Activated CD8-positive, alpha-beta memory T cell treated with anti-CD3 and anti-CD28 coated beads, Interleukin-2, amount 50 U/mL, for 24 hours (primary cell): ENCODE data around the gene GPR183.

ENCODE experiments used
- DNase-seq: peaks from one replicate; pipeline ENCODE4 v3.0.0-alpha.2; 2020; ENCODE audit errors: extremely low read depth

The GPR183 gene

DNA sequence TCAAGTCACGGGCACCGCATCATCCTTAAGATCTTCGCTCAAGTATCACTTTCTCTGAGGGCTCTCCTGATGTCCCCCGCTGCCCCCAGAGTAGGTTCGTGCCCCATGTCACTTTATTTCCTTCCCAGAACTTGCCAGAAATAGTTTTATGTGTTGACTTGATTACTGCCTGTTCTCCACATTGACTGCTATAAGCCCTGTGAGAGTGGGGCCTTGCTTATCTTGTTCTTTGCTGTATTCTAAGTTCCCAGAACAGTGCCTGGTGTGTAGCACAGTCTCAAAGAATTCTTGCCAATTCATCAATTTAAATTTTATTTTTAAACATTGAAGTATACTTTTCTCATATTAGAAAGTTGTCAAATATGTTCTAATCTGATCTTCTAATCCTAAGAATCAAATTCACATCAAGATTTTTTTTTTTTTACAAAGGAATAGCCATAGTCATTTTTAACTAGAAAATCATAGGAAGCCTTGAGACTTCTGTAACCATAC lies 32.1 kb upstream of the GPR183 start:
- no peak for DNase-seq

DNA sequence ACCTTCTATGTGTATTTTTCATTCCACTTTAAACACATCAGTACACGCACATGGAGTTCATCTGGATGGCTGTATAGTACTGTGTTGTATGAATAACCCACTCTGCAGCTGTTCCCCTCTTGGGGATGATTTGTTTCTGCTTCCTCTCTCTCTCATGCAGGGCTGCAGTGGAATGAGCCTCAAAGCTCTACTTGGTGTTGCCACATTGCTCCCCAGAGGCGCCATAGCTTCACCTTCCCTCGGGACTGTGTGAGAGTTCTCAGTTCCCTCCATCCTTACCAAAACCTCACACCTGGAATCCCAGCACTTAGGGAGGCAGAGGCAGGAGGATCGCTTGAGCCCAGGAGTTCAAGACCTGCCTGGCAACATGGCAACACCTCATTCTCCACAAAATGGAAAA lies 28.4 kb upstream of the GPR183 start:
- DNase-seq = no peak

DNA sequence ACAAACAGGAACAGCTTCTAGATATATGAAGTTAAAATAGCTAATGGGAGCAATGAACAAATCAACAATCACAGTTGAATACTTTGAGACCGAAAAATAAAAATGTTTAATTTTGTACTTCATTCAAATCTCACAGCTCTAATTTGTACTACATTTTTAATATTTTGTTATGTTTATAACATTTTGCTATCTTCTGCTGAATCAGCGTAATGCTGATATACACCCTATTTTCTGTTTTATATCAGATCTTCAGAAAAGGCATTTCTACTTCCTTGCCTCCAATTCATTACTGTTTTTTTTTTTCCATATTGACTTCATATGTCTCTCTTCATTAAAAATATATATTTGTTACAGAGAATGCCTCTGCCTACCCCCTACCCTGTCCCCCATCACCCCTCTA lies 27.9 kb upstream of the GPR183 start:
- DNase-seq = no peak

DNA sequence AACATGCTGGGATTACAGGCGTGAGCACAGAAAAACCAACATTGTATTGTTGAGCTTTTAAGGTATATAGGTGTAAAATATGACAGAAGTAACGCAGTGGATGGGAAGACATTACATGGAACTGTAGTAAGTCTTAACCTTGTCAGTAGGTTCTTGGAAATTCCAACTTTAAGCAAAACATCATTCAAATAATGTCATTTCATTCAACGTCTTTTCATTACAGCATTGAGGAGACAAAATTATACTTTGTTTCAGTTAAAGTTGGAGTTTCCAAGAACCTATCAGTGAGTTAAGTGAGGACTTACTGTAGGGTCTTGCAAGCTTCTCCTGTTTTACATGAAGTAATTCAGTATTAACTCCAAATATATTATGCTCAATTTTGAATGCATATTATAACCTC lies 27.0 kb upstream of the GPR183 start:
- no peak for DNase-seq

DNA sequence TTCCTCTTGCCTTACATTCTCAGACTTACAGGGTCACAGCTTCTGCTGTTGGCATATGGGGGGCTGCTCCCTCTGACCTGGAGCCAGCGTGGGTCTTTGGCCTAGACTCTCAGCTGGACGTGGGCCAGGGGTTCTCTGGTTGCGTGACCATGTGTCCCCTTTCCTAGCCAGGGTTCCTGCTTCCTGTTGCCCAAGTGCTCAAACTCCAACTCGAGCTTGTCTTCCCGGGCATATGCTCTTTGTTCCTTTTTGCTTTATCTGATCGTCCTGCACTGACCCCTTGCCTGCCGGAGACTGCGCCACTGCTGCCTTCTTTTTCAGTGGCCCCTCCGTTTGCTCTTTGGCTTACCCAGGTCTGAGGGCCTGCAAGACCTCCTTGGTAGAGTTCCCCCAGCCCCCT lies 25.3 kb upstream of the GPR183 start:
- no peak for DNase-seq

DNA sequence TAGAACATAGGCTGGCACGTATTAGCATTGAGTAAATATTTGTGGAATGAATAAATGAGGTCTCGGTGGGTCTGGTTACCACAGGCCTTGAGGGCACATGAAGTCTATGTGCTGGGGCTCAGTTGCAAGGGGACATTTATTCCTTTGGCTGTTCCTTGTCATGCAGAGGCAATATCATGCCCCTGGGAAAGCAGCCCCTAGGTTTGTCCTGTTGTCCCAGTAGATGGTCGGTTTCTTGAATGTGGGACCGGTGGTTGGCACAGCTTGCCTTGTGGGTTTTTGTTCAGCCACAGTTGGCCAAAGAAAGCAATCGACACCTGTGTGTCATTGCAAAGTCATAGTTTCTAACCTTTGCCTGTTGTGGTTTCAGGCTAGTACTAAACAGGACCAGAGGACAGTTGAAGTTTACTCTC lies 24.7 kb upstream of the GPR183 start:
- no peak for DNase-seq

DNA sequence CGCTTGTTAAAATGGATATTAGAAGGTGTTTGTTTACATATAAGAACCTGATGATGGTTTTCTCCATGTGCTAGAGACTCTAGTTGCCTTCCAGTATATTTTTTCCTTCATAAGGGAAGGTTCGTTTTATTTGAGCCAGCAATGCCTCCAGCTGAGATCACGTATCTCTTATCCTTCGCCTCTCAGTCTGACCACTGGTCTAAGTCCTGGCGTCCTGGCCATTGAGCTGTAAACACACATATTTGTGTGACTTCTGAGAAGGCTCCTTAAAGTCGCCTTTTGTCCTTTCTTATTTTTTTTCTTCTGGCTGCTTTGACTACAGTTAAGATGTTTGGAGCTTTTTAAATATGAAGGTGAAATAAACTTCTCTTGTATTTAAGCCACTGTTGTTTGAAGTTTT lies 23.7 kb upstream of the GPR183 start:
- no peak for DNase-seq

DNA sequence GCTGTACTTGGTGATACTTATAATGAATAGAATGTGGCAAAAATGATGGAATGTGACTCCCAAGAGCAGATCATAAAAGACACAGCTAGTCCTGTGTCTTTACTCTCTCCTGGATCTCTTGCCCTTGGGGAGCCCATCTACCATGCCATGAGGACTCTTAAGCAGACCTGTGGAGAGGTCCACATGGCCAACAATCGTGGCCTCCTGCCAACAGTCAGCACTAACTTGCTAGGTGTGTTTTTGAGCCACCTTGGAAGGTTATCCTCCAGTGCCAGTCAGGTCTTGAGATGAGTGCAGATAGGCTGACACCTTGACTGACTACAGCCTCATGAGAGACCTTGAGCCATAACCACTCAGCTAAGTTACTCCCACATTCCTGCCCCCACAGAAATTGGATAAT lies 22.3 kb upstream of the GPR183 start:
- DNase-seq = no peak

DNA sequence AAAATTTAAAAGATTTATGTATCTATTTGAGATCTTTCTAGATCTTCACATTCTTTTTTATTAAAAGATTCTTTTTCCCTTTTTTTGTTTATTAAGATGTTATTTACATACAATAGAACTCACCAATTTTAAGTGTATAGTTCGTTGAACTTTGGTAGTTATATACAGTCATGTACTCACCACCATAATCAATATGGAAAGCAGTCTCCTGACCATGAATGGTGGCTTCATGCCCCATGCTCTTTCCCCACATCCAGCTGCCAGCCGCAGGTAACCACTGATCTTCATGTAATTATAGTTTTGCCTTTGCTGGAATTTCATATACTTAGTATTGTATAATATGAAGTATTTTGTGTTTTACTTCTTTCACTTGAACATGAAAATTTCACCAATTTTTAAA lies 20.6 kb upstream of the GPR183 start:
- no peak for DNase-seq

DNA sequence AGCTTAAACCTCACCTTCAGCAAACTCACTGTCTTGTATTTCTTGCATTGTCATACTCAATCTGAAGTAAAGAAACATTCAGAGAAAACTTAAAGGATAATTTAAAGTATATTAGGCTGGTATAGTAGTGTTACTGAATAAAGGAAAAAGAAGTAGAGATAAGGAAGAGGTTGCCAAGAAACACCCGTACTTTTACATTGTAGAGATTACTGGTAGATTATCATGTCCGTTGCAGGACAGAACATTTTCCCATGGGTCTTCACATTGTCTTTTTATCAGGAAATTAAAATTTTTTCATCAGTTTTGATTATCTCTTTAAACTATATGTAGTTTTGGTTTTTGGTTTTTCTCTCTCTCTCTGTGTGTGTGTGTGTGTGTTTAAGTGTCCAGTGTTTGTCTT lies 19.9 kb upstream of the GPR183 start:
- no peak for DNase-seq

DNA sequence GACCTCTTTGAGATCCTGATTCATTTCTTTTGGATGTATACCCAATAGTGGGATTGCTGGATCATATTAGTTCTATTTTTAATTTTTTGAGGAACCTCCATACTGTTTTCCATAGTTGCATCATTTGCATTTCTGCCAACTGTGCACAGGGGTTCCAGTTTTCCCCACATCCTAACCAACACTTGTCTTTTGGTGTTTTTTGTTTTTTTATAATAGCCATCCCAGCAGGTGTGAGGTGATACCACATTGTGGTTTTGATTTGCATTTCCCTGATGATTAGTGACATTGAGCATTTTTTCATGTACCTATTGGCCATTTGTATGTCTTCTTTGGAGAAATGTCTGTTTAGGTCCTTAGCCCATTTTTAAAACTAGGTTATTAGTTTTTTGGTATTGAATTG lies 18.8 kb upstream of the GPR183 start:
- DNase-seq = no peak

DNA sequence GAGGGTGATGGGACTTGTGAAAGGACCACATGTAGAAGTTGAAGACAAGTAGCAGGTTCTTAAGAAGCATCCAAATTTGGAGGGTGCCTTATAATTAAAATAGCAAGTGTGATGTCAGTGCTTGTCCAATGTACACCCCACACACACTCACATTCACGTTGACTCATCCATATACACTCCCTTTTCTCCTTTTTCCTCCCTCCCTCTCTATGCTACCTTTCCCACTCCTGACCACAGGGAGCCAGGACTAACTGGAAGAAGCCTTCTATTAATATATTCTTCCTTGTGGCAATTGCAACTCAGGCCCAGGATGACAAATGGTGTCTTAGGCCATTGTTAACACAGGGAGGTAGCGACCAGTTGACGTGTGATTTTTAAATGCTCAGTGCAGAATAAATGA lies 16.3 kb upstream of the GPR183 start:
- DNase-seq = no peak

DNA sequence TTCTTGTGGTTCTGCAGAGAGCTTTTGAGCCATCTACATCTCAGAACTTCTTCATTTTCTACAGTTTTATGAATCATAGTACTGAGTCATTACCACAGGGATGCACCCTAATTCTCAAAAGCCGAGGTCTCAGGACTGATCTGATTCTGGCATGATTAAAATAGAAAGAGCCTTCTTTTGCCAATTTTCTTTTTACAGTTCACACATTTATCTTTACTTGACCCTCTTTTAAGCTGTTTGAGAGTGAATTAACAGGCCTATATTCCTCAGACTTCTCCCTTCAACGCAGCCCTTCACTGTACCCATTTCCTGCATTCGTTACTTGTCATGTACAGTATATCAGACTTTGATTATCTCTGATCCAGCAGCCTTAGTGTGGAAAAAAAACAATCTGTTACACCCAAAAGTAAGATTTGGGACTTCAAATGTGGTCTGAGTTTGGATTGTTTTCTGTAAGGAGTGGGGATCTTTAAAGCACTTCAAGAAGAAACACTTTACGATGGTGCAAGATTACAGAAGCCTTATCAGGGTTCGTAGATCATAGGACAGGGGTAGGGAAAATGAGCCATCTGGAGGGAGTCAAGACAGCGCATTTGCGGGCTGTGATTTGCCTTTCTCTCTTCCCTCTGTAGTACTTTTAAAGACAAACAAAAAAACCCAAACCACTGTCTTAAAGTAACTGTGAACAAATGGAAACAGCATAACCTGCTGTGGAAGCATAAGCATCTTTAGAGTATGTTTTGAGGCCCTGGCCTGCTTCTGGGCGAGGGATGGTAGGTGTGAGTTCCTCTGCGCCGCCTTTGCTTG lies 15.3 kb upstream of the GPR183 start:
- no peak for DNase-seq

DNA sequence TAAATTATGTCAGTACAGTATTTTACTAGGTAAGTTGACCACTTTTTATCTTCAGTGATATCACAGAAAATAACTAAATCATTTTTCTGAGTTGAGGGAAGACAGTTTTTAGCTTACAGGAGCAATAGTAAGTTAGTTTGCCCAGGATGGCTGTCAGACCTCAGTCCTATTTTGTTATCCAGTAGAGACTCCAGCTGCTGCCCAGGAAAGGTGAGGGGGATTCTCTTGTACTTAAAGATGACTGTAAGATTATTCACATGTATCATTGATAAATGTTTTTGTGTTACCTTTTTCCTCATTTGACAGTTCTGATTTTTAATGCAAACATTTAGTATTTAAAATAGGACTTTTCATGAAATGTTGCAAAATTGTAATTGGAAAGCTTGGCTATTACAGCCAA lies 14.5 kb upstream of the GPR183 start:
- no peak for DNase-seq

DNA sequence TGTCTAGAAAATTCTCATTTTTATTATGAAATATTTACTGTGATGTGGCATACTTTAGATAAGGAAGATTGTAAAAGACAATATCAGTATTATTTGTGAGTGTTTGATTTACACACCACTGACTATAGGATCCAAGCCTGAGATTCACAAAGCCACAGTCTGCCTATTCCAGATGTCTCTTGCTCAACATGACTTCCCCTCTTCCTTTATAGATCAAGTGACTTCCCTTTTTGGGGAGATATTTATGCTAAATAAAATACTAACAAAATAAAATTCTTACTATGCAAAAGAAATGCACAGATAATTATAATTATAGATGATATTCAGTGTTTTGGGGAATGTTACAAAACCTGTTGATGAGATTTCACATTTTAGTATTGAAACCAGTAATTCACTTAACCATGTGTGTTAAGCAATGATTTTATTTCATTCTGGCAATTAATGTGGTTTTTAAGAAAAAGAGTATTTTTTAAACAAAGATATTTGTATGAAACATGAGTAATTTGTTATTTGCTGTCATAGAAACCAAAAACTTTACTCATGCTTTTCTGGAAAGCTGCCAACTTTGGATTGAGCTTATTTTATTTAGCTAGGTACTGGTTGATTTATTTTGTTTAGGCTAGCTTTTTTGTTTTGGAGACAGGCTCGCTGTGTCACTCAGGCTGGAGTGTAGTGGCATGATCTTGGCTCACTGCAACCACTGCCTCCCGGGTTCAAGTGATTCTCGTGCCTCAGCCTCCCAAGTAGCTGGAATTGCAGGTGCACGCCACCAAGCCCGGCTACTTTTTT lies 13.7 kb upstream of the GPR183 start:
- DNase-seq = no peak

DNA sequence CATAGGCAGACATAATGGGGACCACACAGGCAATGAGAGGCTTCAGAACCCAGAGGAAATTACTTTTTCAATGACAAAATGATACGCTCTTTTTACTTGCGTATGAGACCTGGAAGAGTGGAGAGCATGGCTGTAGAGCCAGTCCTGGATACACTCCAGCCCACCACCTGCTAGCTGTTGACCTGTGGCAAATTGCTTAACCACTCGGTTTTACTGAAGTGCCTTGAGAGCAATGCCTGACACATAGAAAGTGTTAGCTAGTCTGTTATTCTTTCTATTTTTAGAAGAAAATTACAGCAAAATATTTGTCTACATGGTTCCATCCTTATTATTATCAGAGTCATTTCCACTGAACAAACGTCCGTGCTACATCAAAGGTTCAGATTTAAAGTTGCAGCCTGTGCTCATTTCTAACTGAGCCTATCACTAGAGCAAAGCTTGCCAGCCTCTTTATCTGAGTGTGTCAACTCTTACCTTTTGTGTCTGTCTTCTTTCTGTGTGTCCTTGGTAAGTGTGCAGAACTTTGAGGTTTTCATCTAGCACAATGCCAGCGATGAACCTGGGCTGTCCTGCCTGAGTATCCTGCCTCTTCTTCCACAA lies 9.6 kb upstream of the GPR183 start:
- no peak for DNase-seq

DNA sequence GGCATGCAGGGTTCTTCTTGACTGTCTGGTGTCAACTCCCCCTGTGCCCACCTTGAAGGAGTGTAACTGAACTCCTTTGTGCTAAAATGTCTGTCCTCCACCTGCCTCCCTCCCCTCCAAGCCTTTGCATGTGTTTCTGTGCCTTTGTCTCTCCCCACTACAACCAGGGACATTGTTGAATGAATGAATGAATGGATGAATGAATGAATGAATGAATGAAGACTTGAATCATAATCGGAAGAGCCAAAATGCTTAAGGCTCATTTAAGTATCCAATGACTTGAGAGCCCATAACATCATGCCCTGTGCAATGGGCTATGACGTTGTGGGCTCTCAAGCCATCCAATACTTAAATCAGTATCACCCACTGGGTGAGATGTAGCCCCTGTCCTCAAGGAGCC lies 9.0 kb upstream of the GPR183 start:
- DNase-seq = no peak

DNA sequence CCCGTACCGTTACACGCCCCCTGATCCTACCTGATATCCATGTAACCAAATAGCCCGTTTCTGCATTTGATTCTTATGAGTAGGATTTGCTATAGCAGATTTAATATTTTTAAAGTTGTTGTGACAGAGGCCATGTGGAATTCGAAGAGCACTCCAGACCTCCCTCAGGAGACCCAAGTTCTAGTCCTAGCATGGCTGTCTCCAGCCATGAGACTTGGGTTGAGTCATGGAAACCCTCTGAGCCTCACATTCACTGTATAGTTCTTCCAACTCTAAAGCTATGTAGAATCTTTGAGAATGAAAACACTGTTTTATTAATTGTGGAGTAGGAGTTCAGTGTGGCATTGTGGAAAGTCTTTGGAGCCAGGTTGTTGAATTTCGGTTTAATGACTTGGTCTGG lies 8.0 kb upstream of the GPR183 start:
- DNase-seq = no peak

DNA sequence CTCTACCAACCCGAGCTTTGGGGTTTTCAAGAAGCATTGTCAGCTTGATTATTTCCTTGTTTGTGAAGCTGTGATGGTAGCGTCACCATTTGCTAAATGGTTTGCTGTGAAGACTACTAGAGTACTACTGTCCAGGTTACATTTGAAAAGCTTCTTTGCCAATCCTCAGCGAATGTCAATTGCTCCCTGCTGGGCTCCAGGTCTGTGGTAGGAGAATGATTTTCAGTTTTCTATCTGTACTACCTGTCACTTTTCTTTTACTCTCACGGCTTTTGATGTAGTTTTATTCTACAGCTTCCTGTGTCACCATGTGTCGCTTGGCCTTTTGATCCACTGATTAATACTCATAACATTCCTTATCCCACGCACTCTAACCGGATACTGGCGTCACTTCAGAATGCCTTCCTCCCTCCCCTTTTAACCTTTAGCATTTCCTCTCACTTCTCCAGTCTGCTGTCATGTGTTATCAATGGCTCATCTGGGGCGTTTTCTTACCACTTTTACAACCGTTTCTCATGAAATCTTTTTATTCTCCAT lies 7.5 kb upstream of the GPR183 start:
- no peak for DNase-seq

DNA sequence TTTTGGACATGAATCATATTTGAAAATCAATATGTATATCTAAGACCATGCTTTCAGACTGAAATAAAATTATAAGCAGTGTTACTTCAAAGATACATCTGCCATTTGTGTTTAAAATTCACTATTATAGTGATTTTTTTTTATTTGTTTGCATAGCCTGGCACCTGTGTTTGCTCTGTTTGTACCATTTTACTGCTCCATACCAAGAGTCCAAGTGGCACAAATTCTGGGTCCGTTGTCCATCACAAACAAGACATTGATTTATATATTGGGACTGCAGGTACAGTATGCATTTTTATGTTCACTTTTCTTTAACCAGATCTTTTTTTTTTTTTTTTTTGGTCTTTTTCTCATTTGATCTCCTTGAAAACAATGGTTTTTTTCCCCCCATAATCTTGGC lies 6.7 kb upstream of the GPR183 start:
- no peak for DNase-seq

DNA sequence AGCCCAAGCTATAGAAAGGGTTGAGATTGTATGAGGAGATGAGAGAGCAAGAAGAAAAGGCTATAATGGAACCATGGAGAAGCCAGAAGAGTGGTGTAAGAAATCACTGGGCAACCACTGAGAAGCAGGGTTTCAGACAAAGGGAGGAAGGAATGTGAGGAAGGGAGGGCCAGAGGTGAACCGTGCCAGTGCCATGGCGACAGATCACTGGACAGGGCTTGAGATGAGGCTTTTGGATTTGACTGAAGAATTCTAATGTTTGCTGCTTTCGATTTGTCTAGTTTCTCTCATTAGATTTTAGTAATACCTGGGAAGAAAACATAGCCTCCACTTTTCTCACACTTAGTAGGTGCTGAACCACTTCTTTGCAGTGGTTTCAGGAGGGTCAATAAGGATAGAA lies 6.3 kb upstream of the GPR183 start:
- no peak for DNase-seq

DNA sequence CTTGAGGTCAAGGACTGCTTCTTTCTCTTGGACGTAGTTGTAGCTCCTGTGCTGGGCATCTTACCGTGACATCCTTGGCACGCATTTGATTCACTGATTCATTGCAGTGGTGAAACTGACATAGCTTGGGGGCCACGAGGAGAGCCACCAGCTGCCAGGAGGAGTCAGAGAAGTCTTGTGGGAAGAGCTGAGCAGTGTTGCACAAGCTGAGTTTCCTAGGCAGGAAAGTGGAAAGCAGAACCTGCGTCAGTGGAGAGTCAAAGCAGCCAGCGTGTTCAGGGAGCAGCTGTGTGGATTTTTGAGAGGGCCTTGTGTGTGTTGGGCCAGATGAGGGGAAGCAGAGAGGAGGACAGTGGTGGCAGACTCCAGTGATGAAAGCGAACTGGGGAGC lies 5.3 kb upstream of the GPR183 start:
- no peak for DNase-seq
